ENCODE results near the gene TRIM63. TPM values are rescaled to one million over a fixed set of nuclear protein-coding genes. Genes with fewer than 3 reads are reported as not detected.

Gene TRIM63
- total and polyA plus RNA-seq, 2 of the 13 experiments (the other 11 are each of a cell fraction or from before 2014, with no cell fraction given): not detected

- no peak for TF ChIP-seq ZBTB34 (CRISPR knock-in tag; IDR thresholded peaks at IDR 0.05)
- TF ChIP-seq HOXD1 (CRISPR knock-in tag; IDR thresholded peaks at IDR 0.05): 0 out of 2 replicates have a peak, but pooled peaks have one; percentile 41
- 0 out of 2 replicates have a peak, but pooled peaks have one; percentile 57 for TF ChIP-seq ZNF430 (CRISPR knock-in tag; IDR thresholded peaks at IDR 0.05)
- peak; percentile 71 for TF ChIP-seq SAP130 (CRISPR knock-in tag; IDR thresholded peaks at IDR 0.05; ENCODE audit: low read depth)
- 0 out of 2 replicates have a peak, but pooled peaks have one; percentile 19 for TF ChIP-seq ZNF468 (CRISPR knock-in tag; IDR thresholded peaks at IDR 0.05)
- 0 out of 2 replicates have a peak, but pooled peaks have one; percentile 49 for TF ChIP-seq ZNF367 (CRISPR knock-in tag; IDR thresholded peaks at IDR 0.05; ENCODE audit: borderline replicate concordance)
- peak in 1 of 2 experiments; percentile 64; a peak in 1 of 4 replicates for TF ChIP-seq HMGXB4 (CRISPR knock-in tag; IDR thresholded peaks at IDR 0.05; ENCODE audit: borderline replicate concordance in 1 of 2, low read depth in 1 of 2)
- no peak for TF ChIP-seq SP1 (IDR thresholded peaks at IDR 0.05)
- TF ChIP-seq SP1 (CRISPR knock-in tag; IDR thresholded peaks at IDR 0.05): peak; percentile 95
- TF ChIP-seq JARID2 (CRISPR knock-in tag; IDR thresholded peaks at IDR 0.05; ENCODE audit: insufficient replicate concordance): no peak
- no peak for TF ChIP-seq NFKBIZ (CRISPR knock-in tag; IDR thresholded peaks at IDR 0.05)
- peak; percentile 47; the same call in 1 of the 2 replicates for TF ChIP-seq MEIS1 (CRISPR knock-in tag; IDR thresholded peaks at IDR 0.05; ENCODE audit: borderline replicate concordance)
- TF ChIP-seq TOE1 (CRISPR knock-in tag; IDR thresholded peaks at IDR 0.05): peak; percentile 38; the same call in 1 of the 2 replicates
- TF ChIP-seq ZNF232 (CRISPR knock-in tag; IDR thresholded peaks at IDR 0.05; ENCODE audit: borderline replicate concordance): 0 out of 2 replicates have a peak, but pooled peaks have one; percentile 52
- peak; percentile 62 for TF ChIP-seq PHF20 (CRISPR knock-in tag; IDR thresholded peaks at IDR 0.05)
- peak; percentile 59 for TF ChIP-seq SKI (IDR thresholded peaks at IDR 0.05; ENCODE audit: partially characterized antibody)
- TF ChIP-seq SATB2 (CRISPR knock-in tag; IDR thresholded peaks at IDR 0.05): 0 out of 2 replicates have a peak, but pooled peaks have one; percentile 33
- TF ChIP-seq GMEB1 (CRISPR knock-in tag; IDR thresholded peaks at IDR 0.05; ENCODE audit: borderline replicate concordance): peak; percentile 90
- peak; percentile 59 for TF ChIP-seq ZSCAN29 (CRISPR knock-in tag; conservative IDR thresholded peaks at IDR 0.05)
- TF ChIP-seq ZBTB42 (CRISPR knock-in tag; IDR thresholded peaks at IDR 0.05): 0 out of 2 replicates have a peak, but pooled peaks have one; percentile 17
These were observed 44.3 kb upstream of the TRIM63 start, which contains the start of gene PDIK1L (continued) for GRCh38 chr1:26111530-26112406.
